ENCODE measurements around the gene DNAL1.

DNA sequence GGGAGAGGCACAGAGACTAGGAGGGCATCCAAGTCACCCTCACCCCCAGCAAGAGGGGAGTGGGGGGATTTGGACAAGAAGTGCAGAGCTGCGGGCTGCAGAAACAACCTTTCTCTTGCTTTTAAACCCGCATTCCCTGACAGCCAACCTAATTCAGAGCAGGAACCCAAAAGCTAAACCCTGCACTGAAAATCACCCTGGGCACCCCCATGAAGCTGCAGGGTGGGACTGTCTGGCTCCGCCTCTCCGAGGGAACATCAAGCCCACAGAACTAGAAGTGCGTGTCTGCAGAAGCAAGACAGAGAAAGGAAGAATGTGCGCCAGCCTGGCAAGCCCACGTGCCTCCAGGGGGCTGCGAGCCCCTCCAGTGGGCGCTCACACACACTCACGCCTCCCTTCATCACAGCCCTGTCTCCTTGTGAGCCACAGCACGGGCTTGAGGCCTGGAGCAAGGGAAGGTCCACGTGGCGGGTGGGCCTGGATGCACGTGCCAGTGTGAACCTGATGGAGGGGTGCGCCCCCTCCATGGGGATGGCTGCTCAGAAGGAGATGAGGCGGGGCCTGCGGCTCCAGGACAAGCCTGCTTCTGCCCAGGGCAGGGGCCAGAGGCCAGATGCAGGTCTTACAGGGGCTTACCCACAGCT lies 97.2 kb downstream of the DNAL1 start:
- TF ChIP-seq, protein P1, sequence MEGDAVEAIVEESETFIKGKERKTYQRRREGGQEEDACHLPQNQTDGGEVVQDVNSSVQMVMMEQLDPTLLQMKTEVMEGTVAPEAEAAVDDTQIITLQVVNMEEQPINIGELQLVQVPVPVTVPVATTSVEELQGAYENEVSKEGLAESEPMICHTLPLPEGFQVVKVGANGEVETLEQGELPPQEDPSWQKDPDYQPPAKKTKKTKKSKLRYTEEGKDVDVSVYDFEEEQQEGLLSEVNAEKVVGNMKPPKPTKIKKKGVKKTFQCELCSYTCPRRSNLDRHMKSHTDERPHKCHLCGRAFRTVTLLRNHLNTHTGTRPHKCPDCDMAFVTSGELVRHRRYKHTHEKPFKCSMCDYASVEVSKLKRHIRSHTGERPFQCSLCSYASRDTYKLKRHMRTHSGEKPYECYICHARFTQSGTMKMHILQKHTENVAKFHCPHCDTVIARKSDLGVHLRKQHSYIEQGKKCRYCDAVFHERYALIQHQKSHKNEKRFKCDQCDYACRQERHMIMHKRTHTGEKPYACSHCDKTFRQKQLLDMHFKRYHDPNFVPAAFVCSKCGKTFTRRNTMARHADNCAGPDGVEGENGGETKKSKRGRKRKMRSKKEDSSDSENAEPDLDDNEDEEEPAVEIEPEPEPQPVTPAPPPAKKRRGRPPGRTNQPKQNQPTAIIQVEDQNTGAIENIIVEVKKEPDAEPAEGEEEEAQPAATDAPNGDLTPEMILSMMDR (IDR thresholded peaks at IDR 0.05), result no peak
- no peak for TF ChIP-seq ZFX (IDR thresholded peaks at IDR 0.05; ENCODE audit: borderline replicate concordance)
